Progenitor cell of endocrine pancreas (in vitro differentiated cells): ENCODE data around the gene RNF123. TPM values are rescaled to one million over a fixed set of nuclear protein-coding genes. Genes with fewer than 3 reads are reported as not detected.

Source experiments
- DNase-seq: peaks from one replicate; pipeline ENCODE4 v3.0.0; 2021; ENCODE audit warnings: low spot score; ENCODE audit not compliant: unreplicated experiment
- H3K27ac Mint-ChIP-seq: 2 replicates; pipeline ENCODE4 v1.8.0; 2021; ENCODE audit warnings: mild to moderate bottlenecking, moderate library complexity, mixed read lengths
- H3K27me3 Mint-ChIP-seq: 2 replicates; pipeline ENCODE4 v1.8.0; 2021; ENCODE audit warnings: mixed read lengths
- H3K36me3 Mint-ChIP-seq: 2 replicates; pipeline ENCODE4 v1.8.0; 2022; ENCODE audit warnings: mixed read lengths; ENCODE audit not compliant: insufficient read depth
- H3K4me1 Mint-ChIP-seq: 2 replicates; pipeline ENCODE4 v1.8.0; 2021; ENCODE audit warnings: low read depth, mixed read lengths
- H3K4me3 Mint-ChIP-seq: 2 replicates; pipeline ENCODE4 v1.8.0; 2021; ENCODE audit warnings: low read depth, mild to moderate bottlenecking, moderate library complexity, mixed read lengths
- H3K9me3 Mint-ChIP-seq: 2 replicates; pipeline ENCODE4 v1.8.0; 2021; ENCODE audit warnings: low read depth, mixed read lengths
- CTCF ChIP-seq: fragments of 200-600 bp; sonication (generic); IDR thresholded peaks from one replicate; pipeline ENCODE4 v1.5.0; 2021; ENCODE audit warnings: antibody characterized with exemption, mild to moderate bottlenecking; ENCODE audit not compliant: unreplicated experiment
- total RNA-seq: library from RNA; stranded (reverse); gene quantifications from 2 replicates; pipeline ENCODE4 v1.2.1, GENCODE V29; 2021

The RNF123 gene
- total RNA-seq, 1 donor from 2014 or later: 52.2 TPM

GRCh38 chr3:49719214-49719884, 30.0 kb downstream of the RNF123 start, which contains the start of gene AMIGO3:
Gene AMIGO3 (minus strand): TSS chr3:49719684. CDS start chr3:49719465, 219 bp downstream.
- Mint-ChIP-seq H3K4me3 (peak within 1 kb of the TSS; percentile 80), H3K27ac (peak within 1 kb of the TSS; percentile 89), H3K4me1 (peaks cover 20% of the 10 kb centered on the region), H3K9me3 (no peaks in the 10 kb centered on the region), H3K36me3 (no peaks in the 10 kb centered on the region), H3K27me3 (no peaks in the 10 kb centered on the region)
- DNase-seq: peak; percentile 76
- peak; percentile 72 for TF ChIP-seq CTCF

GRCh38 chr3:49720855-49721595, 31.7 kb downstream of the RNF123 start:
- Mint-ChIP-seq H3K4me3 (no peak overlapping the region), H3K27me3 (no peaks in the 10 kb centered on the region), H3K4me1 (peaks cover 22% of the 10 kb centered on the region), H3K36me3 (no peaks in the 10 kb centered on the region), H3K9me3 (no peaks in the 10 kb centered on the region), H3K27ac (peak overlapping the region; percentile 56)
- peak; percentile 8 for DNase-seq
- no peak for TF ChIP-seq CTCF

- Mint-ChIP-seq H3K27me3 (no peaks in the 10 kb centered on the region), H3K36me3 (no peaks in the 10 kb centered on the region), H3K27ac (no peak overlapping the region), H3K4me1 (peaks cover 22% of the 10 kb centered on the region), H3K9me3 (no peaks in the 10 kb centered on the region), H3K4me3 (no peak overlapping the region)
- no peak for DNase-seq
- TF ChIP-seq CTCF: no peak
Observed at GRCh38 chr3:49721596-49721895, 32.2 kb downstream of the RNF123 start.

GRCh38 chr3:49721896-49722781, 32.8 kb downstream of the RNF123 start:
- TF ChIP-seq CTCF: no peak
- Mint-ChIP-seq H3K27me3 (no peaks in the 10 kb centered on the region), H3K36me3 (no peaks in the 10 kb centered on the region), H3K27ac (peak overlapping the region; percentile 79), H3K9me3 (no peaks in the 10 kb centered on the region), H3K4me3 (peak overlapping the region; percentile 92), H3K4me1 (peaks cover 22% of the 10 kb centered on the region)
- DNase-seq: peak; percentile 10

- DNase-seq: peak; percentile 9
- Mint-ChIP-seq H3K4me3 (peak overlapping the region; percentile 92), H3K27ac (peak overlapping the region; percentile 96), H3K9me3 (no peaks in the 10 kb centered on the region), H3K4me1 (peaks cover 22% of the 10 kb centered on the region), H3K36me3 (no peaks in the 10 kb centered on the region), H3K27me3 (no peaks in the 10 kb centered on the region)
- TF ChIP-seq CTCF: no peak
Observed at GRCh38 chr3:49722896-49723295, 33.5 kb downstream of the RNF123 start.
